Measurements from ENCODE around the gene AHNAK2.

The AHNAK2 gene

DNA sequence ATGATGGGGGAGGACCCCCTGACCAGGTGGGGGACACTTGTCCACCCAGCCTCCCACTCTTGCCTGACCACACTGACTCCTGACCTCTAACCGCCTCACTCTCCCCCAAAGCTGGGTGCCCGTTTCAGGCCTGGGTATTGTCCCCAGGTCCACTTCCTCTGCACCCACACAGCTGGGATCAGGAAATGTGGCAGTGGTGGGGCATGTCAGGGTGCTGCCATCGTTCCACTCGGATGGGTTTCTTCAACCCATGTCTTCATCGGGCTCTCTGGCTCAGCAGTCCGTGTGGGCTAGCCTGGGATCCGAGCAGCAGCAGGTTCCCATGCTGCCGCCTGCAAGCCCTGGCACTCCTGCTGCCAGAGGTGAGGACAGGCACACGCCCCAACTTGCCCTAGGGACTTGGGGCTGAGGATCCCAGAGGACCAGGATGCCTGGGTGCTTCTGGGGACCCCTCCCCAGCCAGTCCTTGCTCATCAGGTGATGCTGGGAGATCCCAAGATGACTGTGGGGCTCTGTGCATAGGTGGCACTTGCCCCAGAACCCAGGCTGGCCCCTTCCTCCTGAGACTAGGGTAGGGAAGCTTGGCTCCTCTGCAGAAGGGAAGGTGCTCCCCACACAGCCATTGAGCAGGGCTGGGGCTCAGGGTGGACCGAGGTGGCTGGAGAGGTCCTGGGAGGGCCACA is 4.5 kb upstream of the AHNAK2 start:
- TF ChIP-seq, protein P1, sequence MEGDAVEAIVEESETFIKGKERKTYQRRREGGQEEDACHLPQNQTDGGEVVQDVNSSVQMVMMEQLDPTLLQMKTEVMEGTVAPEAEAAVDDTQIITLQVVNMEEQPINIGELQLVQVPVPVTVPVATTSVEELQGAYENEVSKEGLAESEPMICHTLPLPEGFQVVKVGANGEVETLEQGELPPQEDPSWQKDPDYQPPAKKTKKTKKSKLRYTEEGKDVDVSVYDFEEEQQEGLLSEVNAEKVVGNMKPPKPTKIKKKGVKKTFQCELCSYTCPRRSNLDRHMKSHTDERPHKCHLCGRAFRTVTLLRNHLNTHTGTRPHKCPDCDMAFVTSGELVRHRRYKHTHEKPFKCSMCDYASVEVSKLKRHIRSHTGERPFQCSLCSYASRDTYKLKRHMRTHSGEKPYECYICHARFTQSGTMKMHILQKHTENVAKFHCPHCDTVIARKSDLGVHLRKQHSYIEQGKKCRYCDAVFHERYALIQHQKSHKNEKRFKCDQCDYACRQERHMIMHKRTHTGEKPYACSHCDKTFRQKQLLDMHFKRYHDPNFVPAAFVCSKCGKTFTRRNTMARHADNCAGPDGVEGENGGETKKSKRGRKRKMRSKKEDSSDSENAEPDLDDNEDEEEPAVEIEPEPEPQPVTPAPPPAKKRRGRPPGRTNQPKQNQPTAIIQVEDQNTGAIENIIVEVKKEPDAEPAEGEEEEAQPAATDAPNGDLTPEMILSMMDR (IDR thresholded peaks at IDR 0.05; ENCODE audit: insufficient read depth, low read depth, low read length, missing control alignments): no peak
- H3K4me3 ChIP-seq (ENCODE audit: low read depth, low read length): no peak overlapping the region
- no peak for DNase-seq (ENCODE audit: low read depth)

DNA sequence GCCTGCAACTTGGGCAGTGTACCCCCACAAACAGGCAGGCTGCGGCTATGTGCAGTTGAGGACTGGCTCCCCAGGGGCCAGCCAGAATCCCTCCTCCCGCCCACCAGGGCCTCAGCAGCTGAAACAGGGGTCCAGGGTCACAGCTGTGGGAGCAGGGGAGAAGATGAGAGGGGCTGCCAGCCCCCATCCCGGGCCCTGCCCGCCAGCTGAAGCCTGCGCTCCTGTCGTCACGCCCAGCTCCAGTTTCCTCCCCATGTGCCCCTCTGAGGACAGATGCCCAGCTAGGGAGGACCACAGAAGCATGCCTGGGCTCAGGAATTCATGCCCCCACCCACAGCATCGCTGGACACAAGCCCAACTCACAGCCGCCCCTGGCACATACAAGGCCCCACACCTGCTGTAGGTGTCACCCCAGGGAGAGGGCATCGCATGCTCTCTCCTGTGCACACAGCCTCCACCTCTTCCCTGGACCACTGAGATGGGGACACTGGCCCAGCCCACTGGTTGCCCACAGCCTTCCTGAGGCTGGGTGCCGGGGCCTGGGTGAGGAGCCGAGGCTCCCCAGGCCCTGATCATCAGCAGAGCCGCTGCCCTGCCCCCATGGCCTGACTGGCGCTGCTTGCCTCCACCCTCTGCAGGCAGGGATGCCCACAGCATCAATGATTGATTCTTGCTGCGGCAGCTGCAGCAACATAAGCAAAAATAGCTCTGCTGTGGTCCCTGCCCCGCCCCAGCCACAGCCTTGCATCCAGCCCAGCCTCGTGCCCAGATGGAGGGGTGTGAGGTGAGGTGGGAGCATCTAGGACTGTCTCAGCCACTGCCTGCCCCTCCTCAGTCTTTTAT is 3.7 kb upstream of the AHNAK2 start:
- no peak overlapping the region for H3K4me3 ChIP-seq (ENCODE audit: low read depth, low read length)
- no peak for DNase-seq (ENCODE audit: low read depth)
- TF ChIP-seq, protein P1 (IDR thresholded peaks at IDR 0.05; ENCODE audit: insufficient read depth, low read depth, low read length, missing control alignments): no peak

DNA sequence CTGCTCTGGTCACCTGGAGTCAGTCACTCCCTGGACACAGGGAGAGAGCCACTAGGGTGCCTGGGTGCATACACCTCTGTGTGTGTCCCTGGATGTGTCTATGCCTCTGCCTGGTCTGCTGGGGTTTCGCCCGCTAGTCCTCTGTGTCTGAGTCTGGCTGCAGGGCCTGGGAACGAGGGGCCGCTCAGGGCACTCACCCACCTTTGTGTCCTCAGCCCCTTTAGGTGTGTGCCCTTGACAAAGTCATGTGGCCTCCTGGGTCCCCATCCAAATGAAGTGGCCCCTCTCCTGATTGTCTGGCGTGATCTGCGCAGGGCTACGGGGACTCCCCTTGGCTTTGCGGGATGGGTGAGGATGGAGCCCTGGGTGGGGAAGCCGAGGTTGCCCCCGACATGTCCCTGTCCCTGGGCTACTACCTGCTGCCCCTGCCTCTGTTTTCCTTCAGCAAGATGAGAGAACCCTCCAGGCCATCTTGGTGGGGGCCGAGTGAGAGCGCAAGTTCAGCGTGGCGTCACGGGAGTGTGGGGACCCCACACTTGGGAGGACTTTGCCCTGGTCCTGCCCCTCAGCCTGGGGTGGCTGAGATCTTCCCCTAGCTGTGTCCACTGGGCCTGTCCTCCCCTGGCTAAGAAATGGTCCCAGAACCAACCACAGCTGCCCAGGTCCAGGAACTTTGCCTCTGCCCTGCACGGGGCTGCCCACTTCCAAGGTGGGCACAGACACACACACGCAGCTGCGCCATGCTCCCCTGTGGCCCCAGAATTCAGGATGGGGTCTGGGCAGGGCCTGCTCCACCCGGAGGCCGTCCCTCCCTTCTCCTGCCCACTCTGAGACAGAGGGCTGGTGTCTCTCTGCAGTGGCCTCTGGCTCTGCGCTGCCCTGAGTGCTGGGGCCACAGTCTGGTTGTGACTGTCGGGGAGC is 2.7 kb upstream of the AHNAK2 start:
- DNase-seq (ENCODE audit: low read depth): no peak
- no peak overlapping the region for H3K4me3 ChIP-seq (ENCODE audit: low read depth, low read length)
- TF ChIP-seq, protein P1 (IDR thresholded peaks at IDR 0.05; ENCODE audit: insufficient read depth, low read depth, low read length, missing control alignments): no peak

DNA sequence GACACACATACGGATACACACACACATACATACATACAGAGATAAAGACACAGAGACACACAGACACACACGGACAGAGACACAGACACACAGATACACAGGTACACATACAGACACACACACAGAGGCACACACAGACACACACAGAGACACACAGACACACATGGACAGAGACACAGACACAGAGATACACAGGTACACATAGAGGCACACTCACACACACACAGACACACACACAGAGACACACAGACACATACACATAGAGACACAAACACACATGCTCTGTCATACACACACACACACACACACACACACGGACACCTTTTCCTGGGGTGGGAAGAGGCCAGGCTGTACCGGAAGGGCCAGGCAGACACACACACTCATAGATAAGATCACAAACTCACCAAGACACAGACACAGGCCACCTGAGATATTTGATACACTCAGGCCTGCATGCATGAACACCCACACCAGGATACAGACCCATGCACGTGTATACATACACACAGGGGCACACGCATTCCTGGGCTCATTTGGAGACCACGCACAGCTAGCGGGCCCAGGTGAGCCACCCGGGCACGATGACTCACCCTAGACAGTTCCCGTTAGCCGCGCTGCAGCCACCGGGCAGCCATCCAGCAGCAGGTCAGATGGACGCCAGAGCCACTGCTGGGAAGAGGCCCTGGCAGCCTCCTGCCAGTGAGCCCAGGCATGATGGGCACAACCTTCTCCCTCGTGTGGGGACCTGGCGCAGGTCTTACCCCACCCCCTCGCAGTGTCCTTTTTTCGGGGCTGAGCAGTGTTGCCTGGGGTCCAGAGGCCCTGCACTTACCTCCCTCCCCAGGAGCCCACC is 1.8 kb upstream of the AHNAK2 start:
- no peak overlapping the region for H3K4me3 ChIP-seq (ENCODE audit: low read depth, low read length)
- TF ChIP-seq, protein P1 (IDR thresholded peaks at IDR 0.05; ENCODE audit: insufficient read depth, low read depth, low read length, missing control alignments): no peak
- DNase-seq (ENCODE audit: low read depth): no peak

DNA sequence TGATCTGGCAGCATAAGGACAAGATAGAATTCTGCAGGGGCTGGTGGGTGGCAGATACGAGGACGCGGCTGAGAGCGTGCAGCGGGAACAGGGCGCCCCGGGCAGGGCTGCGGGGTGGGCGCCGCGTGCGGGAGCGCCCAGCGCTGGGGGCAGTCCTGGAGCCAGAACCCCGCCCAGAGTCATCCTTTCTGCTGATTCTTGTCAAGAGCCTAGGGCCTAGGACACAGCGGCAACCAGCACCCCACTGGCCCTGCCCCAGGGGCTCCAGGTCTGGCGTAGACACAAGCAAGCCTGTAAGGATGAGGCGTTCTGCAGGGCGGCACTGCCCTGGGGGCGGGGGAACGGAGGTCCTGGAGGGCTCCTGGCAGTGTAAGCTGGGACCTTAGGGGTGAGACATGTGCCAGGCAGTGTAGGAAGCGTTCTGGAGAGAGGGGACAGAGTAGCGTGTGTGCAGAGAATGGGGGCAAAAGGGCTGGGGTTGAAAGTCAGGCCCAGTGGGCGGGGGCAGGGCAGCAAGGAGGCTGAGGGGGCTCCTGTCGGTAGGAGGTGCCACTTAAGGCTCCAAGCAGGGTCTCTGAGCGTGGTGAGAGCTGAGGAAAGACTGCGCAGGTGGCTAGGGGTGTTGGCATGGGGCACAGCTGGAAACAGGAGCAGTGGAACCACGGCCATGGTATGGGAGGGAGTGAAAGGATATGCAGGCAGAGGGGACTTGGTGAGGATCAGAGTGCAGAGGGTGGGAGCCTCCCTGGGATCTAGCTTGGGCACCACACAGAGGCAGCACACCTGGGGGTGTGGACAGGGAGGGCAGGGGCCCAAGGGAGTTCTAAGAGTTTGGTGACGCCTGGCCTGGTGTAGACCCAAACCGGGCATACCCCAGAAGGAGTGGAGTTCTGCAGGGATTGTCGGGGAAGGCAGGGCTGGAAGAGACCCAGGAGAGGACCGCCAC is 845 bp upstream of the AHNAK2 start:
- no peak for DNase-seq (ENCODE audit: low read depth)
- H3K4me3 ChIP-seq (ENCODE audit: low read depth, low read length): no peak overlapping the region
- TF ChIP-seq, protein P1 (IDR thresholded peaks at IDR 0.05; ENCODE audit: insufficient read depth, low read depth, low read length, missing control alignments): no peak

Measured in GM12865 (cell line).